Measurements from ENCODE around the gene EPB41L2.

DNA sequence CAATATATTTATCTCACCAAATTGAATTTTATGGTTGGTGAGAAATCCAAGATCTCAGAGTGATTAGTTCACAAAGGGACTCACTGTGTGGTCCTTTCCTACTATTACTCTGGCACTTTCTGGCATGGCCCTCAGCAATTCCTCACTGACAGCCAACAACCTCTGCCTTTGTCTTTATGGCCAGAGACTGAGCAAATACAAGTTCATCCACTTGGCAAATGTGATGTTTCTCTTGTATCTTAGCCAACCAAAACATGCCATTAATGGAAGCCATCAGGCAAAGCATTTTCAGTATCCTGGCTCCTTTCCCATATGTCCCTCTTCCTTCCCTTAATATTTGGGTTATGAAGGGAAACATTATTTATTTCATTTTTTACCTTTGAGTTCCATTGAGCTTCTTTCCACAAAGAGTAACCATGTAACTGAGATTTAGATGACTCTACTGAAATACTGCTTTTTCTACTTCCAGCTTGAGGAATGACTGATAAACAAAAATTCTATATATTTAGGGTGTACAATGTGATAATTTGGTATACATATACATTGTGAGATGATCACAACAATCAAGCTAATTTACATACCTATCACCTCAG, 266.6 kb downstream of the EPB41L2 start:
- TF ChIP-seq, protein P1, sequence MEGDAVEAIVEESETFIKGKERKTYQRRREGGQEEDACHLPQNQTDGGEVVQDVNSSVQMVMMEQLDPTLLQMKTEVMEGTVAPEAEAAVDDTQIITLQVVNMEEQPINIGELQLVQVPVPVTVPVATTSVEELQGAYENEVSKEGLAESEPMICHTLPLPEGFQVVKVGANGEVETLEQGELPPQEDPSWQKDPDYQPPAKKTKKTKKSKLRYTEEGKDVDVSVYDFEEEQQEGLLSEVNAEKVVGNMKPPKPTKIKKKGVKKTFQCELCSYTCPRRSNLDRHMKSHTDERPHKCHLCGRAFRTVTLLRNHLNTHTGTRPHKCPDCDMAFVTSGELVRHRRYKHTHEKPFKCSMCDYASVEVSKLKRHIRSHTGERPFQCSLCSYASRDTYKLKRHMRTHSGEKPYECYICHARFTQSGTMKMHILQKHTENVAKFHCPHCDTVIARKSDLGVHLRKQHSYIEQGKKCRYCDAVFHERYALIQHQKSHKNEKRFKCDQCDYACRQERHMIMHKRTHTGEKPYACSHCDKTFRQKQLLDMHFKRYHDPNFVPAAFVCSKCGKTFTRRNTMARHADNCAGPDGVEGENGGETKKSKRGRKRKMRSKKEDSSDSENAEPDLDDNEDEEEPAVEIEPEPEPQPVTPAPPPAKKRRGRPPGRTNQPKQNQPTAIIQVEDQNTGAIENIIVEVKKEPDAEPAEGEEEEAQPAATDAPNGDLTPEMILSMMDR (conservative IDR thresholded peaks at IDR 0.05; ENCODE audit: low read depth, low read length): no peak
- TF ChIP-seq EZH2 (IDR thresholded peaks at IDR 0.05; ENCODE audit: borderline replicate concordance, low read depth, low read length, poor library complexity, severe bottlenecking): no peak
